Measurements from ENCODE around the gene USP22. TPM values are rescaled to one million over a fixed set of nuclear protein-coding genes. Genes with fewer than 3 reads are reported as not detected.

Gene USP22
- total RNA-seq, 1 donor from 2014 or later: 192 TPM

- H3K27ac Mint-ChIP-seq: peak overlapping the region; percentile 69
- Histone ChIP-seq H3K4me1 (no peaks in the 10 kb centered on the region), H3K27ac (no peak overlapping the region), H4K20me1 (ENCODE audit: low read depth) (no peaks in the 10 kb centered on the region), H3F3A (ENCODE audit: low read depth) (no peaks in the 10 kb centered on the region), H3K4me2 (no peak overlapping the region), H2AFZ (replicated peaks) (no peak overlapping the region), H3K36me3 (no peaks in the 10 kb centered on the region), H3K9ac (no peak overlapping the region), H3K9me3 (ENCODE audit: low read depth) (no peaks in the 10 kb centered on the region), H3K4me3 (no peak overlapping the region), H3K27me3 (no peaks in the 10 kb centered on the region), H3K79me2 (ENCODE audit: low read depth) (no peaks in the 10 kb centered on the region)
- peaks cover 20% of the 10 kb centered on the region for H3K4me1 Mint-ChIP-seq
- H3K9me3 Mint-ChIP-seq: no peaks in the 10 kb centered on the region
- peaks cover 2% of the 10 kb centered on the region for H3K27me3 Mint-ChIP-seq (ENCODE audit: insufficient read depth, low read depth)
- H3K36me3 Mint-ChIP-seq: no peaks in the 10 kb centered on the region
- H3K4me3 Mint-ChIP-seq: no peak overlapping the region
- DNase-seq (ENCODE audit: low spot score): no peak
- TF ChIP-seq EZH2phosphoT487 (IDR thresholded peaks at IDR 0.05): no peak
- TF ChIP-seq CTCF (IDR thresholded peaks at IDR 0.05): no peak
- no peak for TF ChIP-seq EZH2 (IDR thresholded peaks at IDR 0.05)
Observed at GRCh38 chr17:21079196-21079595, 36.4 kb upstream of the USP22 start.

DNA sequence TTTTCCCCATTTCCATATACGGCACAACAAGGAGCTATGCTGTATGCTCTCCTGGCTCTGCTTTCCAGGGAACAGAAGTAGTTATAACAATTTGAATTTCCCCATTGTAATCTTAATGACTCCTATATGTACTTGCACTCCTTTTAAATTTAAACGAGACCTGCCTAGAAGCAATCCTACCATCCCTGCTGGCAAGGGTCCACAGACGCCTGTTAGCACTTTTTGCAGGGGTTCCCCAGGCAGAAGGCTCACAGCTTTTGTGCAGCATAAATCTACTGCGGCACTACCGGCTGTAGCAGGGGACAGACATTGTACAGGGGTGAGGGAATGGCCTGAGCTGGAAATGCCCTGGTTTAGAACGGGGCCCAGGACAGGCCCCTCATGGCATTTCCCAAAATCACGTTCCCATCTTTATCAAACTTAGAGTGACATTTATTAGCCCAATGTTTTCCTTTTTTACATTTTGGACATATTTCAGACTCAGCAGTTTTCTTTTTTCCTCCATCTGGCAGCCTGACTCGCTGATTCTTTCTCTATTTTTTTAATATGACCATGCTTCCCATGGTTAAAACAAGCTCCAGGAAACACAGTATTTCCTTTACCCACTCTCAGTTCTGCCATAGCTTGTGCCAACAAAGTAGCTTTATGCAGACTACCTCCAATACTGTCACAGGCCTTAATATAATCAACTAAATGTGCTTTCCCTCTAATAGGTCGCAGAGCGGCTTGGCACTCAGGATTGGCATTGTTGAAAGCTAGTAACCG lies 35.4 kb upstream of the USP22 start:
- Histone ChIP-seq H3K4me2 (no peak overlapping the region), H3K79me2 (ENCODE audit: low read depth) (no peaks in the 10 kb centered on the region), H3K4me3 (no peak overlapping the region), H3K36me3 (no peaks in the 10 kb centered on the region), H2AFZ (replicated peaks) (no peak overlapping the region), H3K27me3 (no peaks in the 10 kb centered on the region), H3K27ac (no peak overlapping the region), H3K9ac (no peak overlapping the region), H3F3A (ENCODE audit: low read depth) (no peaks in the 10 kb centered on the region), H3K4me1 (no peaks in the 10 kb centered on the region), H4K20me1 (ENCODE audit: low read depth) (no peaks in the 10 kb centered on the region), H3K9me3 (ENCODE audit: low read depth) (no peaks in the 10 kb centered on the region)
- H3K27ac Mint-ChIP-seq: no peak overlapping the region
- H3K27me3 Mint-ChIP-seq (ENCODE audit: insufficient read depth, low read depth): peaks cover 2% of the 10 kb centered on the region
- H3K9me3 Mint-ChIP-seq: no peaks in the 10 kb centered on the region
- no peak for DNase-seq (ENCODE audit: low spot score)
- H3K36me3 Mint-ChIP-seq: no peaks in the 10 kb centered on the region
- no peak overlapping the region for H3K4me3 Mint-ChIP-seq
- TF ChIP-seq CTCF (IDR thresholded peaks at IDR 0.05): no peak
- no peak for TF ChIP-seq EZH2phosphoT487 (IDR thresholded peaks at IDR 0.05)
- TF ChIP-seq EZH2 (IDR thresholded peaks at IDR 0.05): no peak
- H3K4me1 Mint-ChIP-seq: peaks cover 20% of the 10 kb centered on the region

DNA sequence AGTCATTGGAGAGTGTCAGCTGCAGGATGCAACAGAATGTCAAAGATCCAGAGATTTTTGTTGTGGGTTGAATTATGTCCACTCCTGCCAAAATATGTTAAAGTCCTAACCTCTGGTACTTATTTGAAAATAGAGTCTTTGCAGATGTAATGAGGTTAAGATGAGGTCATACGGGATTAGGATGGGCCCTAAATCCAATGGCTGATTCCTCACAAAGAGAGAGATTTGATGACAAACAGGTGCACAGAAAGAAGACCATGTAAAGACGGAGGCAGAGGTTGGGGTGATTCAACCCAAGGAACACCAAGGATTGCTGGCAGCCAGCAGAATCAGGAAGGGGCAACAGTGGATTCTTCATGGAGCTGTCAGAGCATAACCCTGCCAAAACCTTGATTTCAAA lies 34.5 kb upstream of the USP22 start:
- H3K9ac ChIP-seq: no peak overlapping the region
- Mint-ChIP-seq H3K4me3 (no peak overlapping the region), H3K36me3 (no peaks in the 10 kb centered on the region), H3K27ac (no peak overlapping the region), H3K27me3 (ENCODE audit: insufficient read depth, low read depth) (peaks cover 2% of the 10 kb centered on the region), H3K9me3 (no peaks in the 10 kb centered on the region), H3K4me1 (peaks cover 20% of the 10 kb centered on the region)
- TF ChIP-seq EZH2 (IDR thresholded peaks at IDR 0.05) (no peak), CTCF (IDR thresholded peaks at IDR 0.05) (no peak), EZH2phosphoT487 (IDR thresholded peaks at IDR 0.05) (no peak)
- H4K20me1 ChIP-seq (ENCODE audit: low read depth): no peaks in the 10 kb centered on the region
- no peak overlapping the region for H3K4me2 ChIP-seq
- H3K27ac ChIP-seq: no peak overlapping the region
- H3K4me1 ChIP-seq: peaks cover 7% of the 10 kb centered on the region
- H3K4me3 ChIP-seq: no peak overlapping the region
- H2AFZ ChIP-seq (replicated peaks): no peak overlapping the region
- no peak for DNase-seq (ENCODE audit: low spot score)
- H3K79me2 ChIP-seq (ENCODE audit: low read depth): no peaks in the 10 kb centered on the region
- no peaks in the 10 kb centered on the region for H3K27me3 ChIP-seq
- H3K36me3 ChIP-seq: no peaks in the 10 kb centered on the region
- no peaks in the 10 kb centered on the region for H3F3A ChIP-seq (ENCODE audit: low read depth)
- H3K9me3 ChIP-seq (ENCODE audit: low read depth): no peaks in the 10 kb centered on the region

All from neural progenitor cell (in vitro differentiated cells).